Stimulated activated CD4-positive, alpha-beta T cell treated with anti-CD3 and anti-CD28 coated beads, Interleukin-4, amount 100 ng/mL, for 1 hour (primary cell): ENCODE measurements around the gene SPATA2.

Source experiments
- DNase-seq: peaks from one replicate; pipeline ENCODE4 v3.0.0-alpha.2; 2020

The SPATA2 gene

GRCh38 chr20:49853640-49854039 is 61.7 kb downstream of the SPATA2 start:
- DNase-seq, result no peak
